ENCODE measurements around the gene EIF2S2. TPM values are rescaled to one million over a fixed set of nuclear protein-coding genes. Genes with fewer than 3 reads are reported as not detected.

The EIF2S2 gene
- total and polyA plus RNA-seq, 2 experiments from 2014 or later = 40.9 to 75.8 TPM

DNA sequence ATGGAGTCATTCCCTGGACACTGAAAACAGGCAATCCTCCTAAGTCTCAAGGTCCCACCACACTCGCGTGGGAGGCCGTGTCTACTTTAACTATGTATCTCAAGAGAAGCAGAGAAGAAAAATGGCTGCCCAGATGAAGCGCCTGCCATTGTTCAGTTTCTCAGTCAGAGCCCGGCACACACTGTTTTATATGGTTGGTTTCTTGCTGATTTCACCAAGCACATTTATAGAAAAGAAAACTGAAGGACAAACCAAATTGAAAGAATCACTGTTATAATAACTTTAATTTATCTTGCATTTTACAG is 22.9 kb downstream of the EIF2S2 start:
- H3K4me1 ChIP-seq (ENCODE audit: insufficient read depth) = no peaks in the 10 kb centered on the region
- peaks cover 15% of the 10 kb centered on the region for H4K20me1 ChIP-seq (ENCODE audit: insufficient read depth, poor library complexity, severe bottlenecking)
- no peaks in the 10 kb centered on the region for H3K9me2 ChIP-seq (replicated peaks; ENCODE audit: insufficient read depth)
- peaks cover 11% of the 10 kb centered on the region for H3K79me2 ChIP-seq
- DNase-seq (ENCODE audit: low spot score) = no peak
- no peak overlapping the region for H2AFZ ChIP-seq
- peaks cover 6% of the 10 kb centered on the region for H3K36me3 ChIP-seq (replicated peaks; ENCODE audit: insufficient read depth, low read depth)
- WGBS (ENCODE audit: low lambda C conversion rate, missing lambda C conversion rate) = 91% methylated on average over 3 of the region's 5 CpGs
- no peak overlapping the region for H3K4me3 ChIP-seq
- TF ChIP-seq EZH2phosphoT487 (IDR thresholded peaks at IDR 0.05; ENCODE audit: low read depth, severe bottlenecking, unreplicated experiment) = no peak
- TF ChIP-seq, protein P1, sequence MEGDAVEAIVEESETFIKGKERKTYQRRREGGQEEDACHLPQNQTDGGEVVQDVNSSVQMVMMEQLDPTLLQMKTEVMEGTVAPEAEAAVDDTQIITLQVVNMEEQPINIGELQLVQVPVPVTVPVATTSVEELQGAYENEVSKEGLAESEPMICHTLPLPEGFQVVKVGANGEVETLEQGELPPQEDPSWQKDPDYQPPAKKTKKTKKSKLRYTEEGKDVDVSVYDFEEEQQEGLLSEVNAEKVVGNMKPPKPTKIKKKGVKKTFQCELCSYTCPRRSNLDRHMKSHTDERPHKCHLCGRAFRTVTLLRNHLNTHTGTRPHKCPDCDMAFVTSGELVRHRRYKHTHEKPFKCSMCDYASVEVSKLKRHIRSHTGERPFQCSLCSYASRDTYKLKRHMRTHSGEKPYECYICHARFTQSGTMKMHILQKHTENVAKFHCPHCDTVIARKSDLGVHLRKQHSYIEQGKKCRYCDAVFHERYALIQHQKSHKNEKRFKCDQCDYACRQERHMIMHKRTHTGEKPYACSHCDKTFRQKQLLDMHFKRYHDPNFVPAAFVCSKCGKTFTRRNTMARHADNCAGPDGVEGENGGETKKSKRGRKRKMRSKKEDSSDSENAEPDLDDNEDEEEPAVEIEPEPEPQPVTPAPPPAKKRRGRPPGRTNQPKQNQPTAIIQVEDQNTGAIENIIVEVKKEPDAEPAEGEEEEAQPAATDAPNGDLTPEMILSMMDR (IDR thresholded peaks at IDR 0.05; ENCODE audit: poor library complexity) = no peak
- TF ChIP-seq EZH2 (IDR thresholded peaks at IDR 0.05; ENCODE audit: borderline replicate concordance) = no peak
- no peak overlapping the region for H3K4me2 ChIP-seq
- no peaks in the 10 kb centered on the region for H3K9me3 ChIP-seq (ENCODE audit: low read depth)
- no peak overlapping the region for H3K27ac ChIP-seq
- no peaks in the 10 kb centered on the region for H3K27me3 ChIP-seq

DNA sequence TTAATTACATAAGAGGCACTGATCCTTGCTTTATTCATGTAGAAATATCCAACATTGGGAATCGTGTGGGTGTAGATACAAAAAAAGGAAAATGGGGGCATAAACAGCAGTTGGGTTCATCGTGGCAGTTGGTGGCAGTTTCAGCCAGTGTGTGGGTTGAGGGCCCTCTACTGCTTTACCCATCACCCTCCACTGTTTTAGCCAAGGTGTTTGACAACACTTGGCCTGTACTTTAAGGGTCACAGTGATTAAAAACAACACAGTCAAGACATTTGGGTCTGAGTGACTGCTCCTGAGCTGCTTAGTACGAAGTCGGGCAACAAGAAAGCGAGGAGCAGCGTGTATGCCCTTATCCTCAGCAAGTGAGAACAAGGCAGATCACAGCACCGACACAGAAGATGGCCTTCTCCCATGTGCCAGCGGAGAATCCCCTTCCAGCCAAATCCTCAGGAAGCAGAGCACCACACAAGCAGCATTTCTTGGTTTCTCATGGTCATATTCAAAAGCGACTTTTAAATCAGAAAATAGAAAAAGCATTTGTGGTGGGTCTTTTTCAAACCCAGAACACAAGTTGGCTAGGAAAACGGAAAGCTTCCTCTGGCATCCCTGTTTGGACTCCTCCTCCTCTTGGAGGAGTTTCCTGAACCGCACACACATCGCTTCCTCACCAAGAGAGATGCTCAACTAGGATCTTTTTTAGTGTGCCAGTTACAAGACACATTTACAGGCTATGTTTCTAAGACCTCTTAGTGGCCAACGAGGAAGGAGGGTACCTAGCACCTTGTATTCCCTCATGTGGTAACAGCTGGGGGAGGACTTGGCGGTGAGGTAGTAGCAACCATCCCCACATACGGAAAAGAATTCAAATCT is 23.5 kb downstream of the EIF2S2 start:
- Histone ChIP-seq H3K27me3 (no peaks in the 10 kb centered on the region), H2AFZ (no peak overlapping the region), H3K4me2 (no peak overlapping the region), H3K4me3 (no peak overlapping the region), H3K36me3 (replicated peaks; ENCODE audit: insufficient read depth, low read depth) (peaks cover 5% of the 10 kb centered on the region), H3K9me3 (ENCODE audit: low read depth) (no peaks in the 10 kb centered on the region), H3K4me1 (ENCODE audit: insufficient read depth) (no peaks in the 10 kb centered on the region), H3K79me2 (peaks cover 11% of the 10 kb centered on the region), H3K9me2 (replicated peaks; ENCODE audit: insufficient read depth) (no peaks in the 10 kb centered on the region), H3K27ac (no peak overlapping the region), H4K20me1 (ENCODE audit: insufficient read depth, poor library complexity, severe bottlenecking) (peaks cover 15% of the 10 kb centered on the region)
- DNase-seq (ENCODE audit: low spot score) = no peak
- 94% methylated on average over 15 of the region's 15 CpGs for WGBS (ENCODE audit: low lambda C conversion rate, missing lambda C conversion rate)
- TF ChIP-seq, protein P1 (IDR thresholded peaks at IDR 0.05; ENCODE audit: poor library complexity) = no peak
- TF ChIP-seq EZH2phosphoT487 (IDR thresholded peaks at IDR 0.05; ENCODE audit: low read depth, severe bottlenecking, unreplicated experiment) (no peak), EZH2 (IDR thresholded peaks at IDR 0.05; ENCODE audit: borderline replicate concordance) (no peak)

DNA sequence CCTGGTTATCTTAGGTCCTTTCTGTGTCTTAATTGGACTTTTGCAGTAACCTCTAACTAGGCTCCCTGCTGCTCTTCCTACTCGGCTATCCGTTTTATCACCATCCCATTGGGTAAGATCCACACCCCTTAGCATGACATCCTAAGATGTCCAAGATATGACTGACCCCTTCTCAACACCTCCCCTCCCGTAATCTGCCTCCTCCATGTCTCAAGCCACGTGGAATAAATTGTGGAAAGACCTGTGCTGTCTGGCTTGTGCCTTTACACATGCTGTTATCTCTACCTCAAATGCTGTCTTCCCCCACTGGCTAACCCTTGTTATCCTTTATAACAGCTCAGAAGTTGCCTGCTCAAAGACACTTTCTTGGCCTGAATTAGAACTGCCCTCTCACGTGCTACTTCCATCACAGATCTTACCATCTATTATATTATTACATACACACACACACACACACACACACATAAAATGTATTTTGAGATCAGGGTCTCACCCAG is 26.5 kb downstream of the EIF2S2 start:
- no peak overlapping the region for H3K27ac ChIP-seq
- 88% methylated on average over 5 of the region's 5 CpGs for WGBS (ENCODE audit: low lambda C conversion rate, missing lambda C conversion rate)
- TF ChIP-seq EZH2 (IDR thresholded peaks at IDR 0.05; ENCODE audit: borderline replicate concordance) = no peak
- TF ChIP-seq EZH2phosphoT487 (IDR thresholded peaks at IDR 0.05; ENCODE audit: low read depth, severe bottlenecking, unreplicated experiment) = no peak
- TF ChIP-seq, protein P1 (IDR thresholded peaks at IDR 0.05; ENCODE audit: poor library complexity) = no peak
- H3K9me3 ChIP-seq (ENCODE audit: low read depth) = no peaks in the 10 kb centered on the region
- H3K36me3 ChIP-seq (replicated peaks; ENCODE audit: insufficient read depth, low read depth) = no peaks in the 10 kb centered on the region
- H2AFZ ChIP-seq = no peak overlapping the region
- DNase-seq (ENCODE audit: low spot score) = no peak
- H4K20me1 ChIP-seq (ENCODE audit: insufficient read depth, poor library complexity, severe bottlenecking) = peaks cover 15% of the 10 kb centered on the region
- no peaks in the 10 kb centered on the region for H3K4me1 ChIP-seq (ENCODE audit: insufficient read depth)
- H3K9me2 ChIP-seq (replicated peaks; ENCODE audit: insufficient read depth) = no peaks in the 10 kb centered on the region
- no peaks in the 10 kb centered on the region for H3K27me3 ChIP-seq
- H3K79me2 ChIP-seq = peaks cover 5% of the 10 kb centered on the region
- no peak overlapping the region for H3K4me3 ChIP-seq
- H3K4me2 ChIP-seq = no peak overlapping the region
